Transverse colon (tissue), 4 donors: ENCODE measurements around the gene IQCF6. TPM values are rescaled to one million over a fixed set of nuclear protein-coding genes. Genes with fewer than 3 reads are reported as not detected.

Experiments used
- DNase-seq: peaks from one replicate; pipeline ENCODE4 v3.0.0-alpha.2; 2019
- H3K27ac ChIP-seq, 4 donors: fragments of 200-600 bp; sonication (generic); 2 replicates each; pipeline ENCODE4 v1.5.1; 2016 to 2018; ENCODE audit warnings: inconsistent platforms in 4 of 4
- H3K27me3 ChIP-seq: fragments of 200-600 bp; sonication (generic); 2 replicates; pipeline ENCODE4 v1.5.1; 2017; ENCODE audit warnings: inconsistent platforms
- H3K36me3 ChIP-seq, 4 donors: fragments of 200-600 bp; sonication (generic); 2 replicates each; pipeline ENCODE4 v1.5.1; 2017 to 2019; ENCODE audit warnings: inconsistent platforms in 4 of 4
- H3K4me1 ChIP-seq, 4 donors: fragments of 200-600 bp; sonication (generic); 2 replicates each; pipeline ENCODE4 v1.5.1; 2017 to 2020; ENCODE audit warnings: inconsistent platforms in 4 of 4
- H3K4me3 ChIP-seq, 4 donors: fragments of 200-600 bp; sonication (generic); 1 replicate in 1 of 4; 2 replicates in 3 of 4; pipeline versions ENCODE4 v1.5.1 to v1.6.1; 2017 to 2019; ENCODE audit warnings: inconsistent platforms in 4 of 4
- H3K9me3 ChIP-seq, 2 donors: fragments of 200-600 bp; sonication (generic); 2 replicates each; pipeline ENCODE4 v1.5.1; 2017 to 2019; ENCODE audit warnings: inconsistent platforms in 2 of 2
- CTCF ChIP-seq, 5 experiments: fragments of 200-600 bp in 3 of 5; fragments of 450-650 bp in 2 of 5; sonication (generic) in 3 of 5; IDR thresholded peaks; 1 replicate in 2 of 5; 2 replicates in 3 of 5; pipeline ENCODE4 v1.5.1; 2016 to 2017; ENCODE audit warnings: antibody characterized with exemption in 5 of 5, inconsistent platforms in 3 of 5, mild to moderate bottlenecking in 2 of 5, moderate library complexity in 1 of 5
- EP300 ChIP-seq: sonication (generic); formaldehyde crosslinking; IDR thresholded peaks from one replicate; pipeline ENCODE4 v1.6.1; 2017; ENCODE audit warnings: antibody characterized with exemption, low read depth
- POLR2A ChIP-seq: fragments of 450-650 bp; IDR thresholded peaks from one replicate; pipeline ENCODE4 v1.6.1; 2016; ENCODE audit warnings: antibody characterized with exemption, mild to moderate bottlenecking, moderate library complexity
- POLR2AphosphoS5 ChIP-seq, 3 donors: sonication (generic); formaldehyde crosslinking; IDR thresholded peaks; one replicate each; pipeline ENCODE4 v1.6.1; 2016; ENCODE audit warnings: antibody characterized with exemption in 3 of 3
- WGBS, 2 donors: methylation state at CpG; one replicate each; pipeline ENCODE4 v1.1.5; 2018; ENCODE audit warnings: low coverage in 1 of 2; 5-methylcytosine and 5-hydroxymethylcytosine counted together
- in situ Hi-C, 4 donors: fragments of 200-750 bp; cut with MboI; loops; one replicate each; pipeline versions ENCODE4 v1.15.0 to v1.15.1; 2017; ENCODE audit warnings: low sequenced_read_pairs in 3 of 4, low pct_ligation_motif_present in 1 of 4, low pct_unique_long_range_greater_than_20kb in 1 of 4
- intact Hi-C: fragments of 100-400 bp; cut with DNase I; formaldehyde crosslinking; loops from one replicate; pipeline ENCODE4 v1.15.1; 2023; ENCODE audit warnings: low total_unique reads
- total RNA-seq, 4 donors: library from RNA; depleted of rRNA; stranded (reverse); fragments of >200 nt; gene quantifications; one replicate each; pipeline ENCODE4 v1.1.0, GENCODE V29; 2016

IQCF6 gene
- total RNA-seq, 4 donors from 2014 or later = not detected

- intact Hi-C loops = no loop called here
- no peak for DNase-seq
- peaks cover 15% of the 10 kb centered on the region for H3K27me3 ChIP-seq
- no peaks in the 10 kb centered on the region for H3K4me1 ChIP-seq
- WGBS, 2 donors = 52 to 61% methylated on average over 3 to 4 of the region's 4 CpGs
- H3K4me3 ChIP-seq = no peak overlapping the region
- TF ChIP-seq CTCF (IDR thresholded peaks at IDR 0.05) (no peak), EP300 (no peak), POLR2A (no peak), POLR2AphosphoS5 (IDR thresholded peaks at IDR 0.05) (no peak)
- no peaks in the 10 kb centered on the region for H3K9me3 ChIP-seq
- no peak overlapping the region for H3K27ac ChIP-seq
- H3K36me3 ChIP-seq = no peaks in the 10 kb centered on the region
- in situ Hi-C loops = no loop called here
Measured at GRCh38 chr3:51739110-51739509, 39.9 kb downstream of the IQCF6 start.

DNA sequence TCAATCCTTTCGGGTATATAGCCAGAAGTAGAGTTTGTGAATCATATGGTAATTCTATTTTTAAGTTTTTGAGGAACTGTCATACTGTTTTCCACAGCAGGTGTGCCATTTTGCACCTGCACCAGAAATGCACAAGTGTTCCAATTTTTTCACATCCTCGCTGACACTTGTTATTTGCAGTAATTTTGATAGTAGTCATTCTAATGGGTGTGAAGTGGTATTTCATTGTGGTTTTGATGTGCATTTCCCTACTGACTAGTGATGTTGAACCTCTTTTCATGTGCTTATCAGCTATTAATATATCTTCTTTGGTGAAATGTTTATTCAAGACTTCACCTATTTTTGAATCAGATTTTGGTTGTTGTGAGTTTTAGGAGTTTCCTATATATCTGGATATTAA is 43.1 kb downstream of the IQCF6 start:
- Histone ChIP-seq H3K4me1 (no peaks in the 10 kb centered on the region), H3K9me3 (no peaks in the 10 kb centered on the region), H3K36me3 (no peaks in the 10 kb centered on the region), H3K27ac (no peak overlapping the region), H3K4me3 (no peak overlapping the region), H3K27me3 (peaks cover 15% of the 10 kb centered on the region)
- in situ Hi-C loops (no loop called here), intact Hi-C loops (no loop called here)
- WGBS, 2 donors = 77 to 83% methylated on average over 2 of the region's 2 CpGs
- DNase-seq = no peak
- TF ChIP-seq CTCF (IDR thresholded peaks at IDR 0.05) = no peak
- no peak for TF ChIP-seq POLR2AphosphoS5 (IDR thresholded peaks at IDR 0.05)
- no peak for TF ChIP-seq EP300
- TF ChIP-seq POLR2A = no peak

- Histone ChIP-seq H3K4me3 (no peak overlapping the region), H3K4me1 (no peaks in the 10 kb centered on the region), H3K27me3 (peaks cover 15% of the 10 kb centered on the region), H3K36me3 (no peaks in the 10 kb centered on the region), H3K27ac (no peak overlapping the region), H3K9me3 (no peaks in the 10 kb centered on the region)
- DNase-seq = no peak
- intact Hi-C loops = no loop called here
- in situ Hi-C loops = no loop called here
- TF ChIP-seq CTCF (IDR thresholded peaks at IDR 0.05) = no peak
- no peak for TF ChIP-seq EP300
- TF ChIP-seq POLR2A = no peak
- no peak for TF ChIP-seq POLR2AphosphoS5 (IDR thresholded peaks at IDR 0.05)
- WGBS, 2 donors = 61 to 80% methylated on average over 1 to 3 of the region's 3 CpGs
Measured at GRCh38 chr3:51735039-51735438, 44.0 kb downstream of the IQCF6 start.

- no peaks in the 10 kb centered on the region for H3K36me3 ChIP-seq
- no peaks in the 10 kb centered on the region for H3K4me1 ChIP-seq
- H3K27ac ChIP-seq = no peak overlapping the region
- H3K4me3 ChIP-seq = no peak overlapping the region
- intact Hi-C loops (no loop called here), in situ Hi-C loops (no loop called here)
- no peak for DNase-seq
- 57 to 60% methylated on average over 1 to 3 of the region's 3 CpGs for WGBS, 2 donors
- TF ChIP-seq POLR2A (no peak), POLR2AphosphoS5 (IDR thresholded peaks at IDR 0.05) (no peak), EP300 (no peak), CTCF (IDR thresholded peaks at IDR 0.05) (no peak)
- H3K9me3 ChIP-seq = no peaks in the 10 kb centered on the region
- H3K27me3 ChIP-seq = peaks cover 15% of the 10 kb centered on the region
Measured at GRCh38 chr3:51734572-51734907, 44.5 kb downstream of the IQCF6 start.
